AG04450 (cell line): Measurements from ENCODE around the gene NAV3. TPM values are rescaled to one million over a fixed set of nuclear protein-coding genes. Genes with fewer than 3 reads are reported as not detected.
A peak's percentile ranks its signal among the peaks of the same experiment; 100 is the strongest.

Source experiments
- CTCF ChIA-PET: fragments of 300-600, 350-600 bp; formaldehyde crosslinking; extraction: SDS; loops from one replicate; lab custom pipeline; 2022; ENCODE audit warnings: antibody characterized with exemption, inconsistent platforms; lab: Charles Lee
- POLR2A ChIA-PET: fragments of 350-600 bp; formaldehyde crosslinking; extraction: SDS; loops from one replicate; lab custom pipeline; 2021; ENCODE audit warnings: antibody characterized with exemption, inconsistent platforms; lab: Yijun Ruan, JAX
- DNase-seq: peaks from one replicate; pipeline ENCODE4 v3.0.0-alpha.2; 2011; ENCODE audit warnings: low read depth, low spot score
- H3K27ac ChIP-seq: one replicate; pipeline ENCODE4 v1.5.1; 2012; ENCODE audit warnings: low read depth, low read length, control low read depth
- H3K27me3 ChIP-seq: one replicate; pipeline ENCODE4 v1.6.0; 2012; ENCODE audit warnings: low read length; ENCODE audit not compliant: control insufficient read depth, insufficient read depth
- H3K4me3 ChIP-seq: 2 replicates; pipeline ENCODE4 v1.5.1; 2011; ENCODE audit warnings: mild to moderate bottlenecking, low read depth, low read length, control low read depth
- H3K9me3 ChIP-seq: 2 replicates; pipeline ENCODE4 v1.5.1; 2012; ENCODE audit warnings: low read length; ENCODE audit not compliant: control insufficient read depth, insufficient read depth
- CTCF ChIP-seq: IDR thresholded peaks from 2 replicates; pipeline ENCODE4 v1.5.1; 2011; ENCODE audit warnings: low read depth, low read length, control low read depth, inconsistent platforms
- polyA plus RNA-seq: library from polyadenylated mRNA; depleted of rRNA; stranded (reverse); fragments of >200 nt; gene quantifications from 2 replicates; pipeline ENCODE4 v1.2.3, GENCODE V29; 2011

Gene NAV3
- polyA plus RNA-seq, 1 experiment: 36.1 TPM

GRCh38 chr12:78146365-78146772 is 315.7 kb downstream of the NAV3 start:
- Histone ChIP-seq H3K4me3 (no peak overlapping the region), H3K27ac (no peak overlapping the region), H3K9me3 (no peaks in the 10 kb centered on the region), H3K27me3 (no peaks in the 10 kb centered on the region)
- ChIA-PET POLR2A (no interaction called here), CTCF (interaction anchor here (0.5 to 2.4 kb wide), 43 partner anchors 9 to 1713 kb away, joined by 3 to 12 read pairs (median 4); no protein-coding TSS in a partner anchor)
- TF ChIP-seq CTCF: peak; percentile 80
- DNase-seq: peak; percentile 11

- CTCF ChIA-PET: no interaction called here
- no peak for TF ChIP-seq CTCF
- H3K4me3 ChIP-seq: no peak overlapping the region
- POLR2A ChIA-PET: no interaction called here
- no peak overlapping the region for H3K27ac ChIP-seq
- no peaks in the 10 kb centered on the region for H3K27me3 ChIP-seq
- H3K9me3 ChIP-seq: no peaks in the 10 kb centered on the region
- no peak for DNase-seq
These were observed 318.8 kb downstream of the NAV3 start for GRCh38 chr12:78149459-78149858.

- Histone ChIP-seq H3K4me3 (no peak overlapping the region), H3K27me3 (no peaks in the 10 kb centered on the region), H3K27ac (no peak overlapping the region), H3K9me3 (no peaks in the 10 kb centered on the region)
- no peak for DNase-seq
- ChIA-PET CTCF (interaction anchor here (1.2 kb wide), 1 partner anchor 9 kb away, joined by 8 read pairs; no protein-coding TSS in a partner anchor), POLR2A (no interaction called here)
- no peak for TF ChIP-seq CTCF
These were observed 324.9 kb downstream of the NAV3 start for GRCh38 chr12:78155546-78155945.

GRCh38 chr12:78156751-78157150 is 326.1 kb downstream of the NAV3 start:
- ChIA-PET CTCF (interaction anchor here (2.2 kb wide), 1 partner anchor 10 kb away, joined by 11 read pairs; no protein-coding TSS in a partner anchor), POLR2A (interaction anchor here (0.6 kb wide), 1 partner anchor 707 kb away, joined by 3 read pairs; no protein-coding TSS in a partner anchor)
- no peaks in the 10 kb centered on the region for H3K27me3 ChIP-seq
- peak overlapping the region; percentile 31 for H3K27ac ChIP-seq
- H3K9me3 ChIP-seq: no peaks in the 10 kb centered on the region
- no peak for DNase-seq
- no peak overlapping the region for H3K4me3 ChIP-seq
- TF ChIP-seq CTCF: no peak

- DNase-seq: no peak
- peak overlapping the region; percentile 31 for H3K27ac ChIP-seq
- POLR2A ChIA-PET: interaction anchor here (0.6 kb wide), 1 partner anchor 707 kb away, joined by 3 read pairs; no protein-coding TSS in a partner anchor
- no peak overlapping the region for H3K4me3 ChIP-seq
- H3K27me3 ChIP-seq: no peaks in the 10 kb centered on the region
- CTCF ChIA-PET: interaction anchor here (1.1 to 2.2 kb wide), 2 partner anchors 10 to 236 kb away, joined by 4 to 11 read pairs; no protein-coding TSS in a partner anchor
- no peaks in the 10 kb centered on the region for H3K9me3 ChIP-seq
- no peak for TF ChIP-seq CTCF
These were observed 326.5 kb downstream of the NAV3 start for GRCh38 chr12:78157199-78157598.
